ENCODE measurements around the gene PIK3R1.
"Not testable (repeated sequence)": the region's sequence is repeated elsewhere in the genome, so short reads cannot be mapped to it uniquely, and the experiment has no call there.

The PIK3R1 gene

GRCh38 chr5:68194386-68194785 lies 21.2 kb upstream of the PIK3R1 start:
- DNase-seq, result no peak

GRCh38 chr5:68195137-68195536 lies 20.4 kb upstream of the PIK3R1 start:
- DNase-seq, result no peak

- DNase-seq, result no peak
Measured at GRCh38 chr5:68196876-68197275, 18.7 kb upstream of the PIK3R1 start.

- no peak for DNase-seq
Measured at GRCh38 chr5:68200288-68200687, 15.3 kb upstream of the PIK3R1 start.

GRCh38 chr5:68210654-68211053 lies 4.9 kb upstream of the PIK3R1 start:
- DNase-seq, result not testable (repeated sequence)

- no peak for DNase-seq
Measured at GRCh38 chr5:68214482-68215207, 911 bp upstream of the PIK3R1 start.

GRCh38 chr5:68215898-68216244 lies 315 bp downstream of the PIK3R1 start:
- no peak for DNase-seq

GRCh38 chr5:68216245-68217046 lies 890 bp downstream of the PIK3R1 start:
- peak; percentile 34 for DNase-seq

GRCh38 chr5:68217047-68217355 lies 1.4 kb downstream of the PIK3R1 start:
- DNase-seq, result no peak

- DNase-seq, result no peak
Measured at GRCh38 chr5:68217528-68217927, 2.0 kb downstream of the PIK3R1 start.

- DNase-seq, result no peak
Measured at GRCh38 chr5:68219161-68219816, 3.7 kb downstream of the PIK3R1 start.

- DNase-seq, result no peak
Measured at GRCh38 chr5:68220260-68220659, 4.7 kb downstream of the PIK3R1 start.

- no peak for DNase-seq
Measured at GRCh38 chr5:68220914-68221313, 5.4 kb downstream of the PIK3R1 start.

- no peak for DNase-seq
Measured at GRCh38 chr5:68221488-68221887, 5.9 kb downstream of the PIK3R1 start.

GRCh38 chr5:68222310-68222709 lies 6.8 kb downstream of the PIK3R1 start:
- DNase-seq, result no peak

- DNase-seq, result no peak
Measured at GRCh38 chr5:68222824-68223354, 7.3 kb downstream of the PIK3R1 start.

- DNase-seq, result no peak
Measured at GRCh38 chr5:68223904-68224303, 8.3 kb downstream of the PIK3R1 start.

- DNase-seq, result no peak
Measured at GRCh38 chr5:68224509-68225187, 9.1 kb downstream of the PIK3R1 start.

GRCh38 chr5:68225188-68225910 lies 9.8 kb downstream of the PIK3R1 start:
- no peak for DNase-seq

- no peak for DNase-seq
Measured at GRCh38 chr5:68225911-68226545, 10.5 kb downstream of the PIK3R1 start.

GRCh38 chr5:68226546-68227073 lies 11.1 kb downstream of the PIK3R1 start:
- no peak for DNase-seq

All from NCI-H1436 (cell line).